Measurements from ENCODE around the gene LCE1B.

GRCh38 chr1:152801333-152801732 is 10.4 kb upstream of the LCE1B start:
- TF ChIP-seq EZH2phosphoT487 (IDR thresholded peaks at IDR 0.05; ENCODE audit: borderline replicate concordance) (no peak), CTCF (conservative IDR thresholded peaks at IDR 0.05; ENCODE audit: low read length) (no peak)

Measured in Loucy (cell line).